ENCODE measurements around the gene ERVW-1. TPM values are rescaled to one million over a fixed set of nuclear protein-coding genes. Genes with fewer than 3 reads are reported as not detected.
"Not testable (repeated sequence)": the region's sequence is repeated elsewhere in the genome, so short reads cannot be mapped to it uniquely, and the experiment has no call there.

The ERVW-1 gene, protein sequence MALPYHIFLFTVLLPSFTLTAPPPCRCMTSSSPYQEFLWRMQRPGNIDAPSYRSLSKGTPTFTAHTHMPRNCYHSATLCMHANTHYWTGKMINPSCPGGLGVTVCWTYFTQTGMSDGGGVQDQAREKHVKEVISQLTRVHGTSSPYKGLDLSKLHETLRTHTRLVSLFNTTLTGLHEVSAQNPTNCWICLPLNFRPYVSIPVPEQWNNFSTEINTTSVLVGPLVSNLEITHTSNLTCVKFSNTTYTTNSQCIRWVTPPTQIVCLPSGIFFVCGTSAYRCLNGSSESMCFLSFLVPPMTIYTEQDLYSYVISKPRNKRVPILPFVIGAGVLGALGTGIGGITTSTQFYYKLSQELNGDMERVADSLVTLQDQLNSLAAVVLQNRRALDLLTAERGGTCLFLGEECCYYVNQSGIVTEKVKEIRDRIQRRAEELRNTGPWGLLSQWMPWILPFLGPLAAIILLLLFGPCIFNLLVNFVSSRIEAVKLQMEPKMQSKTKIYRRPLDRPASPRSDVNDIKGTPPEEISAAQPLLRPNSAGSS
- total RNA-seq: not detected

DNA sequence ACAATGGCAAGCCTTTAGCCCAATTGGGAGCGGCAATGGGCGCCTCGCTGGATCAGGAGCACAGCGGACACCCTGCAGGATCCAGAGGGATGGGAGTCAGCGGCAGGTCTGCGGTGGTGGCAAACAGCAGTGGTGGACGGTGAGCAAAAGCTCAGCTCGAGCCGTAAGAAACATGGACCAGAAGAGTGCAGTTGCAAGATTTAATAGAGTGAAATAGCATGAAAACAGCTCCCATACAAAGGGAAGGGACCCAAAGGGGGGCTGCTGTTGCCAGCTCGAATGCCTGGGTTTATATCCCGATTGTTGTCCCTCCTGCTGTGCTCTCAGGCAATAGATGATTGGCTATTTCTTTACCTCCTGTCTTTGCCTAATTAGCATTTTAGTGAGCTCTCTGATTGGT, at the start of gene ERVW-1:
TSS of gene ERVW-1 (minus strand) at position 266 of the 400 bp plus-strand sequence. CDS start 7,565 bp downstream, outside the sequence.
- H3K4me1 Mint-ChIP-seq (ENCODE audit: low read depth in 2 of 2); H3K27ac Mint-ChIP-seq; H3K9me3 Mint-ChIP-seq; H3K27me3 Mint-ChIP-seq; DNase-seq (ENCODE audit: low spot score); H3K36me3 Mint-ChIP-seq; H3K4me3 Mint-ChIP-seq; ATAC-seq: not testable (repeated sequence)

DNA sequence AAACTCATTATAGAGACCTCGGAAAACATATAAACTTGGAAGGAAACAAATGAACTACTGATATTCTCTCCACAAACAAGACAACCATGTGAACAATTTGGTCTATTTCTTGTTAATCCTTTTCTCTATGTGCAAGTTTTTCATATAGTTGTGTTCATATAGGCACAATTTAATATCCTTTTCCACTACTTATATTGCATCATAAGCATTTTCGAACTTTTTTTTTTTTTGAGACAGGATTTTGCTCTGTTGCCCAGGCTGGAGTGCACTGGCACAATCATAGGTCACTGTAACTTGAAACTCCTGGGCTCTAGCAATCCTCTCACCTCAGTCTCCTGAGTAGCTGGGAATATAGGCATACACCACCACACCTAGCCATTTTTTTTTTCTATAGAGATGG, 45.4 kb upstream of the ERVW-1 start:
- H3K9me3 Mint-ChIP-seq: no peaks in the 10 kb centered on the region
- ATAC-seq (no peak), DNase-seq (ENCODE audit: low spot score) (no peak)
- H3K27me3 Mint-ChIP-seq: no peaks in the 10 kb centered on the region
- H3K4me3 Mint-ChIP-seq: no peak overlapping the region
- peaks cover 12 to 16% of the 10 kb centered on the region in 2 donors for H3K4me1 Mint-ChIP-seq (ENCODE audit: low read depth in 2 of 2)
- H3K36me3 Mint-ChIP-seq: no peaks in the 10 kb centered on the region
- no peak overlapping the region for H3K27ac Mint-ChIP-seq

DNA sequence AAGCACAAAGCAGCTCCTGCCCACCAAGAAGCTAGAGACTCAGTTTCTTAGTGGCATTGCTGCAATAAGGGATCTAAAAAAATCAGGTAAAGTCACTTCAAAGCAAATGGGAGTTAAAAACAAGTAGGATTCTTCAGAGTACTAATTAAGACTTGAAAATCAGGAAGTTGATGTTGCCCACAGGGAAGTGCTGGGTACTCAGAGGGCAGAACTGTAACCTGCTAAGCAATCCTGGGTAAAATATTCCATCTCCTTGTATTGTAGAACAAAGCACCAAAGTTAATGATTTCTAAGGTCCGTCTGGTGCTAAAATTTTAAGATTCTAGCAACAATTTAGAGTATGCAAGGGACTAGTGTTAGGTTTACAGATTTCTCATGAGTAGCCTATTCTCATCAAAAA, 42.3 kb upstream of the ERVW-1 start:
- no peak for ATAC-seq
- Mint-ChIP-seq H3K27ac (no peak overlapping the region), H3K4me3 (no peak overlapping the region), H3K27me3 (no peaks in the 10 kb centered on the region), H3K36me3 (no peaks in the 10 kb centered on the region), H3K9me3 (no peaks in the 10 kb centered on the region), H3K4me1 (ENCODE audit: low read depth in 2 of 2) (no peaks in the 10 kb centered on the region)
- DNase-seq (ENCODE audit: low spot score): no peak

DNA sequence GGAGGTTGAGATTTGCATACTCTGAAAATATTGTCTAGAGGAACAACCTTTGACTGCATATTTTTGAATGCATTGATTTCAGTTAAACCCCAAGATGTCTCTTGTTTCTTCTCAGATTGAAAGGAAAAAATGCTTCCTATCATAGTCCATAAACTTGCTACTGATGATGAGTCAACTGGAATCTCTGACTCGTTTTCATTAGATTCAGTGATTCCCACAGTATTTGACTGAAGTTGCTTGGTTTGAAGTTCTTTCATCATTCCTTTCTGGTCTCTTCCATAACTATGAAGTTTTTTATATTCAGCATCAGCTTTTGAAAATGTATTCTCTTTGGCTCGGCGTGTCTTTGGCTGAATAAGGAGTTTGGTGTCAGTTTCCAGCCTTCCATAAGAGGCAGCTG, 39.9 kb upstream of the ERVW-1 start:
- no peak for ATAC-seq
- Mint-ChIP-seq H3K36me3 (no peaks in the 10 kb centered on the region), H3K9me3 (no peaks in the 10 kb centered on the region), H3K27me3 (no peaks in the 10 kb centered on the region), H3K4me3 (no peak overlapping the region), H3K27ac (no peak overlapping the region), H3K4me1 (ENCODE audit: low read depth in 2 of 2) (no peaks in the 10 kb centered on the region)
- no peak for DNase-seq (ENCODE audit: low spot score)

DNA sequence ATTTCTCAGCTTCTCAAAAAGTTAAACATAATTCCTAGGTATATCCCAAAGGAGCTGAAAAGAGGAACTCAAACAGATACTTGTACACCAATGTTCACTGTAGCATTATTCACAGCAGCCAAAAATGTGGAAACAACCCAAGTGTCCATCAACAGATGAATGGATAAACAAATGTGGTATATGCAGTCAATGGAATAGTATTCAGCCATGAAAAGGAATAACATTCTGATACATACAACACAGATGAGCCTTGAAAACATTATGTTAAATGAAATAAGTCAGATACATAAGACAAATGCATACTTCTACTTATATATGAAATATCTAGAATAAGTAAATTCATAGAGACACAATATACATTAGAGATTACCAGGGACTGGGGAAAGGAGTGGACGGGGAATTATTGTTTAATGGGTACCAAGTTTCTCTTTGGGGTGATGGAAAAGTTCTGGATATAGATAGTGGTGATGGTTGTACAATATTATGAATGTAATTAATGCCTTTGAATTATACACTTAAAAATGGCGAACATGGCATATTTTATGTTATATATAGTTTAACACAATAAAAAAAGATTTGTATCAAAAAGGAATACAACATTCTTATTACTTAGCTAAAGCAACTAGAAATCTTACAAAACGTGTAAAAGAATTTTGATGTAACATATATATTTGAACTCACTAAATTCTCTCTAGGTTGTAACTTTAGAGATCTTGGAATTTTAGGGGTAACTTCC, 35.6 kb upstream of the ERVW-1 start:
- Mint-ChIP-seq H3K4me3 (no peak overlapping the region), H3K27me3 (no peaks in the 10 kb centered on the region), H3K27ac (no peak overlapping the region), H3K9me3 (no peaks in the 10 kb centered on the region), H3K4me1 (ENCODE audit: low read depth in 2 of 2) (no peaks in the 10 kb centered on the region), H3K36me3 (no peaks in the 10 kb centered on the region)
- ATAC-seq (no peak), DNase-seq (ENCODE audit: low spot score) (no peak)

DNA sequence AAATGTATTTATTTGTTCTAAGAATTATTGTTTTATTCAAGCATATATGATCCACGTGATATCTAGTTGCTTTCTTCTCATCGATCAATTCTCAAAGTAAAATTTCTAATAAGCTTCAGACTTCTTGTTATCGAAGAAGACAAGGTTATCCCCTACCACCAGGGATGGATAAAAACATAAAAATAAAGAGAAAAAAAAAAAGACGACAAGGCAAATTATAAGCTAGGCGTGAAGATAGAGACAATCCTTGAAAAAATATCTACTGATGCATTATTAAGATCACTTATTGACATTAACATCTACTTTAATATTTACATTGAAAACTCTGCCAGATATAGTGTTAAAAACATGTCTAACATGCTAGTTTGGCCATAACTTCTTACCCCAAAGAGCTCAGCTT, 31.2 kb upstream of the ERVW-1 start:
- H3K36me3 Mint-ChIP-seq: peaks cover 6% of the 10 kb centered on the region
- no peak overlapping the region for H3K27ac Mint-ChIP-seq
- no peaks in the 10 kb centered on the region for H3K9me3 Mint-ChIP-seq
- DNase-seq (ENCODE audit: low spot score) (no peak), ATAC-seq (no peak)
- peaks cover 2 to 3% of the 10 kb centered on the region in 2 donors for H3K4me1 Mint-ChIP-seq (ENCODE audit: low read depth in 2 of 2)
- no peak overlapping the region for H3K4me3 Mint-ChIP-seq
- H3K27me3 Mint-ChIP-seq: no peaks in the 10 kb centered on the region

DNA sequence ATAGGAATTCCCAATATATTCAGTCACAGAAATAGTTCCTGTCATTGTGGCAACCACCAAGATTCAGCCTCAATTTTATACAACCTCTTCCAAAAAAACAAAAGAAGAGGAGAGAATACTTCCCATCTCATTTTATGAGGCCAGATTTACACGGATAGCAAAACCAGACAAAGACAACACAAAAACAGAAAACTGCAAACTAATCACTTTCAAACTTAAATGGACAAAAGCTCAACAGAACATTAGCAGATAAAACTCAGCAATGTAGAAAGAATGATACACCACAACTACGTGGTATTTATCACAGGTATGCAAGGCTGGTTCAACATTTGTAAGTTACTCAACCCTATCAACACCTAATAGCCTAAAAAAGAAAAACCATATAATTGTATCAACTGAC, 28.6 kb upstream of the ERVW-1 start:
- Mint-ChIP-seq H3K4me3 (no peak overlapping the region), H3K27ac (no peak overlapping the region), H3K36me3 (peaks cover 12% of the 10 kb centered on the region), H3K4me1 (ENCODE audit: low read depth in 2 of 2) (peaks cover 5 to 8% of the 10 kb centered on the region in 2 donors), H3K27me3 (no peaks in the 10 kb centered on the region), H3K9me3 (no peaks in the 10 kb centered on the region)
- DNase-seq (ENCODE audit: low spot score) (no peak), ATAC-seq (no peak)

DNA sequence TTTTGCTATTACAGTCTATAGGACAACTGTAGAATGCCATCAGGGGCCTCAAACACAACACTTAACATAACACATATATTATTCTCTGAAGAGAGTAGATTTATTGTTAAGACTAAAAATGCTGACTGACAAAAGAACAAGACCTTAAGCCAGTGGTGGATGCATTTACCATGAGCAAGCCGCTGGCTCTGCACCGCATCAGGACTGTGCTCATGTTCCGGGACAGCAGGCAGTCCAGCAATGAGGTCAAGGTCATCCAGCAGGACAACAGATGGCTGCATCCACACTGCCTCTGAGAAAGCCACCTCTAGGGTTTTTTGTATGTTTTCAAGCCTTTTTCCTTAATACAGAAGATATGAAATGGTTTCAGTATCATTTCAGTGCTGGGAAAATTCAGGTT, 26.8 kb upstream of the ERVW-1 start:
- DNase-seq (ENCODE audit: low spot score): no peak

DNA sequence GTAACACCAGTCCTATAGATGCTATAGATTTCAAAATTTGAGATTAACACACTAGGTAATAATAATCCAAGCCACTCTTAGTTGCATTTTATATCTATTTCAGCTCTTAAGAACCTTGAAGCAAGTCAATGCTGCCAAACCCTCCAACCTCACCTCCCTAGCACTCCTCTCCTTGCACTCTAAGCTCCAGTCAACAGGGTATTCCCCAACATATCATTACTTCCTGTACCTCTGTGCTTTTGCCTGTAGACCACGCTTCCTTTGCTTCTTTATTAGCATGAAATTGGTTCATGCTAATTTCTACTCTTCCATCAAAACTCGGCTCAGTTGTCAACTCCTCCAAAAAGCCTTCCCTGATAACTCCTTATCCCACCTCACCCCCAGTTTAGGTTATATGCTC, 26.0 kb upstream of the ERVW-1 start:
- Mint-ChIP-seq H3K27me3 (no peaks in the 10 kb centered on the region), H3K27ac (no peak overlapping the region), H3K4me3 (no peak overlapping the region), H3K4me1 (ENCODE audit: low read depth in 2 of 2) (peaks cover 5 to 8% of the 10 kb centered on the region in 2 donors), H3K36me3 (peaks cover 27% of the 10 kb centered on the region), H3K9me3 (no peaks in the 10 kb centered on the region)
- DNase-seq (ENCODE audit: low spot score) (no peak), ATAC-seq (no peak)

More for the DNA sequence above, 26.8 kb upstream of the ERVW-1 start:
- no peak overlapping the region for H3K27ac Mint-ChIP-seq
- no peaks in the 10 kb centered on the region for H3K27me3 Mint-ChIP-seq
- no peak for ATAC-seq
- no peaks in the 10 kb centered on the region for H3K9me3 Mint-ChIP-seq
- H3K36me3 Mint-ChIP-seq: peaks cover 20% of the 10 kb centered on the region
- peaks cover 5 to 8% of the 10 kb centered on the region in 2 donors for H3K4me1 Mint-ChIP-seq (ENCODE audit: low read depth in 2 of 2)
- no peak overlapping the region for H3K4me3 Mint-ChIP-seq

DNA sequence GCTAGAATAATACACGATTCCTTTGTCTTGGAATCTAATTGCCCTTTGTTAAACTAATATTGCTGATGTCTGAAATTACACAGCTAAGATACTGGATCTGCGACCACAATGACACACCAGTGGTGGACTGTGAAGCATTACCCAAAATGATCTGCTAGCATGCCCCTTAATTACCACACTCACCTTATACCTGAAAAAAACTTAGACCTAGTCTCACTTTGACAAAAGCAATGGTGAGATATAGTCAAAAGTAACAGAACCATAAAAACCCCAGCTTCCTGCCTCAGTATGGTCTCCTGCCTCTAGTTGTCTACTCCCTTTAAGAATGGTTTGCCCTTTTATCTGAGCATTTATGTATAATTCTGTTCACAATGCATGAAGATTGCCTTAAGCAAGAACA, 20.8 kb upstream of the ERVW-1 start:
- Mint-ChIP-seq H3K27ac (no peak overlapping the region), H3K36me3 (peaks cover 28% of the 10 kb centered on the region), H3K9me3 (no peaks in the 10 kb centered on the region), H3K27me3 (no peaks in the 10 kb centered on the region), H3K4me1 (ENCODE audit: low read depth in 2 of 2) (peaks cover 0 to 1% of the 10 kb centered on the region in 2 donors), H3K4me3 (no peak overlapping the region)
- no peak for DNase-seq (ENCODE audit: low spot score)
- ATAC-seq: peak in 1 of 2 donors; percentile 27

DNA sequence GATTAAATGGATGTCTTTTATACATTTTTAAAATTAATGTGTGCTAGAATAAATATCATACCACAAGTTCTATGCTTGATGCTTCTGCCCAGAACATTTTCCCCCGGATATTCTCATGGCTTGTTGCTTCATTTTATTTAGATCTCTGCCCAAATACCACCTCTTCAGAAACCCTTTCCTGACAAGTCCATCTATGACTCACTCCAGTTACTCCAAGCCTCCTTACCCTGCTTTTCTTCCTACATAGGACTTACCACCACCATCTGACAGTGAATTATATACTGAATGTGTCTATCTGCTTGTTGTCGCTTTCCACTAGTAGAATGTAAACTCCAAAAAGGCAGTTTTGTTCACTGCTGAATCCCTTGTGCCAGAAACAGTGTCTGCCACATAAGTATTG, 19.1 kb upstream of the ERVW-1 start:
- Mint-ChIP-seq H3K9me3 (no peaks in the 10 kb centered on the region), H3K4me1 (ENCODE audit: low read depth in 2 of 2) (no peaks in the 10 kb centered on the region), H3K4me3 (no peak overlapping the region), H3K27ac (no peak overlapping the region), H3K36me3 (peaks cover 27% of the 10 kb centered on the region), H3K27me3 (no peaks in the 10 kb centered on the region)
- ATAC-seq (no peak), DNase-seq (ENCODE audit: low spot score) (no peak)

DNA sequence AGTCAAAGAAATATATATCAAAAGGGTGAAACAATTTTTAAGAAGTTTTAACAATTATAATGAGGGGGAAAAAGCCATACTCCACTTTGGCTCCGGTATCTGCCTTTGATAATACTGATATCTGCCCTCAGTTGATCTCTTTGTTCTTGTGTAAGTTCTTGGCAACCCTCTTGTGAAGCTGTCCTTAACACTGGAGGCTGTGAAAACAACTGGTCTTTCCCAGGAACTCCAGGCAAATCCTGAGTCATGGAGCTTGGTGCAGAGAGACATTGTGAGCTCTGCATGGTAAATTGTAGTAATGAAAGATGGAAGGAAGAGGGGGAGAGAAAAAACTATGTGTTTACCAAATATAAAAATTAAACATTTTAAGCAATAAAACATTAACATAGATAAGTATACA, 11.9 kb upstream of the ERVW-1 start:
- H3K27ac Mint-ChIP-seq: no peak overlapping the region
- H3K4me1 Mint-ChIP-seq (ENCODE audit: low read depth in 2 of 2): no peaks in the 10 kb centered on the region
- no peak overlapping the region for H3K4me3 Mint-ChIP-seq
- no peak for ATAC-seq
- H3K27me3 Mint-ChIP-seq: no peaks in the 10 kb centered on the region
- DNase-seq (ENCODE audit: low spot score): no peak
- H3K9me3 Mint-ChIP-seq: no peaks in the 10 kb centered on the region
- peaks cover 6% of the 10 kb centered on the region for H3K36me3 Mint-ChIP-seq

DNA sequence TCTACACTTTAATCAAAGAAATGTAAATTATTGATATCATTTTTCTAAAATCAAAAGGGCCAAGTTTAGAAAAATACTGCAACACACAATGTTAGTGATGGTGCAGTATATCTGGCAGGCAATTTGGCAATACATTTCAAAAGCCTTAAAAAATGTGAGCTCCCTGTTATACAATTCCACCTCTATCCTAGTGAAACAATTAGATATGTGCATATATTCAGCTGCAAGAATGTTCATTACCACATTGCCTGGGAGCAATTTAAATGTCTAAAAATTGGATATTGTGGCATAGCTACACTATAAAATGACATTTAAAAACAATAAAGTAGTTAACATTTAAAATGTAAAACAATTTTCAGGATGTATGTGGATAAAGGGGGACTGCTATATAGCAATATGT, 10.1 kb upstream of the ERVW-1 start:
- ATAC-seq: no peak
- H3K36me3 Mint-ChIP-seq: peaks cover 6% of the 10 kb centered on the region

DNA sequence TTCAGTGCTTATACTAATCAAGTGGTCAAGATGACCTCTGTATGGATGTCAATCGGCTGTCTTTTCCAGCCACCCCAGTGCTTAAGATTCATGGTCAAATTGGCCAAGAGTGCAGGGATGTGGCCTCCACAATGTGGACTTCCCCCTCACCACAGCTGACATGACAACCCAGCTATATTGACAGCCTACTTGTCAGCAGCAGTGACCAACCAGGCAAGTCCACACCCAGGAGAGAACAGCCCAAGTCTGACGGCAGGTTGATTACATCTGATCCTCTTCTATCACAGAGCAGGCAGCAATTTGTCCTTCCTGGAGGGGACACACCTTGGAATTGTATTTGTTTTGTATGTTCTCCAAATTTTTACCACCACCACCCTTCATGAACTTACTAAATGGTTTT, 8.2 kb upstream of the ERVW-1 start:
- ATAC-seq: peak in 1 of 2 donors; percentile 53
- Mint-ChIP-seq H3K9me3 (no peaks in the 10 kb centered on the region), H3K27me3 (no peaks in the 10 kb centered on the region), H3K4me1 (ENCODE audit: low read depth in 2 of 2) (no peaks in the 10 kb centered on the region), H3K36me3 (peaks cover 2% of the 10 kb centered on the region), H3K27ac (no peak overlapping the region), H3K4me3 (no peak overlapping the region)
- DNase-seq (ENCODE audit: low spot score): no peak

More for the DNA sequence above, 10.1 kb upstream of the ERVW-1 start:
- no peak for DNase-seq (ENCODE audit: low spot score)
- H3K9me3 Mint-ChIP-seq: no peaks in the 10 kb centered on the region
- no peak overlapping the region for H3K4me3 Mint-ChIP-seq
- no peaks in the 10 kb centered on the region for H3K4me1 Mint-ChIP-seq (ENCODE audit: low read depth in 2 of 2)
- no peaks in the 10 kb centered on the region for H3K27me3 Mint-ChIP-seq
- no peak overlapping the region for H3K27ac Mint-ChIP-seq
